ENCODE measurements around the gene ENO2.
A peak's percentile ranks its signal among the peaks of the same experiment; 100 is the strongest.

The ENO2 gene

DNA sequence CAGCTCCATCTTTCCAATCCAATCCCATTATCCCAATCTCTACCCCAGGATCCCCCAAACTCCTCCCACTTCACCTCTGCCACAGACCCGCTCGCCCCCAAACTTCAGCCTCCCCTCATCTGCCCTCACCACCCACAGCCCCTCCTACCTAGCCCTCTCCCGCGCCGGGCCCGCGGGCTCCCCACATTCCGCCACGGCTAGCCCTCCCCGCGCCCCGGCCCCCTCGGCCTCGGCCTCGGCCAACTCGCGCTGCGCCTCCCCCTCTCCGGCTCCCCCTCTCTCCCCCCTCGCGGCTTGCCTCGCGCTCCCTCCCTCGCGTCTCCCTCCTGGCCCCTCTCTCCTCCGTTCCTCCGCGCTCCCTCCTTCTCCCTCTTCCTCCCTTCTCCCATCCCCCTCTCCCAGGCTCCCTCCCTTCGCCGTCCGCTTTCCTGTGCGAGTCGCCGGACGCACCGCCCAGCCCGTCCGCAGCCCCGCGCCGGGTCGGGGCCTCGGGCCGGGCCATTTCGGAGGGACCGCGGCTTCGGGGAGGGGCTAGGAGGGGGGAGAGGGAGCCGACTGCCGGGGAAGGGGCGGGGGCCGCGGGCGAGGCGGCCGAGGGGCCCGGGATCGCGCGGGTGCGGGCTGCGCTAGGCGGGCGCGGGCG, 13.1 kb downstream of the ENO2 start, which contains the start of gene ATN1:
TSS of gene ATN1 (plus strand) at position 581 of the 643 bp plus-strand sequence. CDS start 6,043 bp downstream, outside the sequence.
- DNase-seq (ENCODE audit: extremely low read depth, low read depth), result peak; percentile 67
- TF ChIP-seq, protein P1, sequence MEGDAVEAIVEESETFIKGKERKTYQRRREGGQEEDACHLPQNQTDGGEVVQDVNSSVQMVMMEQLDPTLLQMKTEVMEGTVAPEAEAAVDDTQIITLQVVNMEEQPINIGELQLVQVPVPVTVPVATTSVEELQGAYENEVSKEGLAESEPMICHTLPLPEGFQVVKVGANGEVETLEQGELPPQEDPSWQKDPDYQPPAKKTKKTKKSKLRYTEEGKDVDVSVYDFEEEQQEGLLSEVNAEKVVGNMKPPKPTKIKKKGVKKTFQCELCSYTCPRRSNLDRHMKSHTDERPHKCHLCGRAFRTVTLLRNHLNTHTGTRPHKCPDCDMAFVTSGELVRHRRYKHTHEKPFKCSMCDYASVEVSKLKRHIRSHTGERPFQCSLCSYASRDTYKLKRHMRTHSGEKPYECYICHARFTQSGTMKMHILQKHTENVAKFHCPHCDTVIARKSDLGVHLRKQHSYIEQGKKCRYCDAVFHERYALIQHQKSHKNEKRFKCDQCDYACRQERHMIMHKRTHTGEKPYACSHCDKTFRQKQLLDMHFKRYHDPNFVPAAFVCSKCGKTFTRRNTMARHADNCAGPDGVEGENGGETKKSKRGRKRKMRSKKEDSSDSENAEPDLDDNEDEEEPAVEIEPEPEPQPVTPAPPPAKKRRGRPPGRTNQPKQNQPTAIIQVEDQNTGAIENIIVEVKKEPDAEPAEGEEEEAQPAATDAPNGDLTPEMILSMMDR (IDR thresholded peaks at IDR 0.05; ENCODE audit: low read depth, low read length), result no peak

DNA sequence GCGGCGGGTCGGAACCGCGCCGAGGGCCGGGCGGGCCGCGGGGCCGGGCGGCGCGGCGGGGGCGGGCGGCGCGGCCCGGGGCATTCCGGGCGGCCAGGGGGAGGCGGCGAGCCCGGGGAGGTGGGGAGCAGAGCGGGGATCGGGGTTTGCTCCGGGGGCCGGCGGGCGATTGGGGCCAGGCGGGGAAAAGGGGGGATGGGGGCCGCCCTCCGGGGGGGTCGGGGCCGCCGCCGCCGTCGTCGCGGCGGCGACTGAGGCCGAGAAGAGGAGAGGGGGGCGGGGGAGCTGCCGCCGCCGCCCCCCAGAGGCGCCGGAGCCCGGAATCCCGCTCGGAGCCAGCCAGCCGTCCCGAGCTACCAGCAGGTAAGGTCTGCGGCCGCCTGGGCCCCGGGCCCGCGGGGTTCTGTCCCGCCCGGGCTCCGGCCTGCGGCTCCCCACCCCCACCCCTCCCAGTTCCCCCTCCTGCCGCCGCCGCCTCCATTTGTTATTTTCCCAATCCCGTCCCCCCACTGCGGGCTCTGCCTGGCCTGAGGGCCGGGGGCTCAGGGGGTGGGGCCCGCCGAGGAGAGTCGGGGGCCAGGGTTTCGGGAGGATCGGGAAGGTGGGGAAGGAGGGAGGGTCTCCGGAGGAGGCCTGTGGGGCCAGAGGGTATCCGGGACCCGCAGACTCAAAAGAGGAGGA, 13.8 kb downstream of the ENO2 start:
- TF ChIP-seq, protein P1 (IDR thresholded peaks at IDR 0.05; ENCODE audit: low read depth, low read length), result no peak
- DNase-seq (ENCODE audit: extremely low read depth, low read depth), result no peak

DNA sequence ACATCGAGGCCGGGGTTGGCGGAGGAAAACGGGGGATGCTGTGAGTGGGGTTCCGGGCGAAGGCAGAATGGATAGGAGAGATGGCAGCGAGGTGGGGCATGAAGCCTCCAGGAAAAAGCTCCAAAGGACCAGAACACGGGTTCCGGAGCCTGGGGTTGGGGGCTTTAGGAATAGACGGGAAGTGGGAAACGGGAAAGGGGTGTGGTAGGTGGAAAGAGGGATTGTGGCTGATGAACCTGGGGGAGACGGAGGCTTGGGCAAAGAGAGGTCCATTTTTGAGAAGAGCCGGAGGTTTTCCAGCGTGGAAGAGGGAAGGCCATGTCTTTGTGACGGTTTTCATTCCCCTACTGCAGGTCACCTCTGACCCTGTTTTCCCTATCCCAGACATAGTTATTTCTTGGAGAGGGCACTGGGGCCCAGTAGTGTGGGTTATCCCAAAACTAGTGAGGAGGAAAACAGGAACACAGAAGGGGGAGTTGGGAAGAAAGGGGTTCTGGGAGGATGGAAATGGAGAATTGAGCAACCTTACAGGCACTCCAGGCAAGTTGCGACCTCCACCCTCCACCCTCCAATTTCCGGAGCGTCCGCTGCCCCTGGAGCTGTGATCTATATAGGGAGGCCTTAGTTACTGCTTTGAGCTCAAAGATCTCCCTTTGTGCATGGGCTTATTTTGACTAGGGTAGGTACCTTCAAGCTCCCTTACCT, 14.5 kb downstream of the ENO2 start:
- DNase-seq (ENCODE audit: extremely low read depth, low read depth), result no peak
- TF ChIP-seq, protein P1 (IDR thresholded peaks at IDR 0.05; ENCODE audit: low read depth, low read length), result no peak

DNA sequence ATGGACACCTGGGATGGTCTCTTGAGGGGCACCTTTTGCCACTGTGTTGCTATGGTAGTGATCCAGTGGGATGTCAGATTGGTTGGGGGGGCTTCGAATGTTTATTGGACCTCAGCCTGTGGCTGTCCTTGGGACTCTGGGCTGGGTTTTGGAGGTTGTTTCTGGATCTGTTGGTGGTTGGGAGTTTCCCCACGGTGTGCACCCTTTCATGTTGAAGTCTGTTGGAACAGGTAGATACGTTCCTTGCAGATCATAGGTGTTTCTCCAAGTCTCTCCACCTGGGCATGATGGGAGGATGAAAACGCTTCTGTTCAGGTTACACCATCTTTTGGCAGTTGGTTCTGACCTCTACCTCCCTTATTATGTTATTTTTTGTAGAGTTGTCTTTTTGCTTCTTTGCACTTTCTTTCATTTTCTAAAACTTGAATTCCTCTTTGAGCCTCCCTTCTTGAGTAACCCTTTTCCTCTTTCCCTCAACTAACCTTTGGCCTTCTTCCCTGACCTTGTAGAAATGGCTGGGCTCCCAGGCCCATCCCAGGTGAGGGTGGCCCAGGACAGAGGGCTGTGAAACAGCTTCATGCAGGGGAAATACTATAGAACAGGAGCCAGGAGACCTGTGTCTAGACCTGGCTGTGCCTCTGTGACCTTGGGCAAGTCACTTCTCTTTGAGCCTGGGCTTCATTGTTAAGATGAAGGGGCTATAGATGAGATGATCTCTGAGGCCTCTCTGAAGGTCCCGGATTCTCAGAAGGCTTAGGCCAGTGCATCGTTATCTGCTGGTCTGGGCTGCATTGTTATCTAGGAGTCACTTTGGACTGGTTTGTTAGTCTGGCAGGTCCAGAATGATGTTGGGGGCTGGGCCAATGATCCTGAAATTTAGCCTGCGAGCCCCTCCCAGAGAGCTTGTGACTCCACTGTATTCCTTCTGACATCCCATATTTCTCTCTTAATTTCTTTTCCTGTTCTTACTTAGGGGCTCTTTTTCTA, 15.4 kb downstream of the ENO2 start:
- no peak for DNase-seq (ENCODE audit: extremely low read depth, low read depth)
- TF ChIP-seq, protein P1 (IDR thresholded peaks at IDR 0.05; ENCODE audit: low read depth, low read length), result no peak

DNA sequence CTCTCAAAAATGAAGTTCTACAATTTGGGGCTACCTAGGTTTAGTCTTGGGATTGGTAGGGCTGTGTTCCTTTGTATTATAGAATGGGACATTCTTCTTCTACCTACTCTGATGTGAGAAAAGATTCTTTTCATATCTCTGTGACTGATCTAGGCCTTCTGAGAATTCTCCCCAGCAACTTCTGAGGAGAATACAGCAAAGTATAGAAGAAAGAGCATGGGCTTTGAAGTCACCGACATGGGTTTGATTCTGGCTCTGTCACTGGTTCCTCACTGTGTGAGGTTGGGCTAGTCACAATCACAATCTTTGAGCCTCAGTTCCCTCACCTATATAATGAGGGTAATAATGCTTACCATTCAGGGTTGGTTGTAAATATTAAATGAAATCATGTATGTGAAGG, 18.4 kb downstream of the ENO2 start:
- TF ChIP-seq, protein P1 (IDR thresholded peaks at IDR 0.05; ENCODE audit: low read depth, low read length), result no peak
- DNase-seq (ENCODE audit: extremely low read depth, low read depth), result no peak

DNA sequence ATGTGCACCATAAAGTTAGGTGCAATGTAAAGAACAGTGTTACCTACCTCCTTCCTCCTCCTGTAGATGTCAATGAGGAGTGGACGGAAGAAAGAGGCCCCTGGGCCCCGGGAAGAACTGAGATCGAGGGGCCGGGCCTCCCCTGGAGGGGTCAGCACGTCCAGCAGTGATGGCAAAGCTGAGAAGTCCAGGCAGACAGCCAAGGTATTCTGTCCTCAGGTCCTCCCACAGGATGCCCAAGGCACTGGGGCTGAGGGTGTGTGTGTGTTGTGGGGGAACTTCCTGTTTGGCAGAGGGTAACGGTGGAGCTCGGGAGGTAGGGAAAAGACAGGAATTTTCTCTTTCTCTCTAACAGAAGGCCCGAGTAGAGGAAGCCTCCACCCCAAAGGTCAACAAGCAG, 19.7 kb downstream of the ENO2 start:
- TF ChIP-seq, protein P1 (IDR thresholded peaks at IDR 0.05; ENCODE audit: low read depth, low read length), result no peak
- DNase-seq (ENCODE audit: extremely low read depth, low read depth), result no peak

All from AG09319 (cell line).